Right atrium auricular region (tissue), 2 donors: ENCODE measurements around the gene KANK2. TPM values are rescaled to one million over a fixed set of nuclear protein-coding genes. Genes with fewer than 3 reads are reported as not detected.

Source experiments
- DNase-seq: peaks from one replicate; pipeline ENCODE4 v3.0.0-alpha.2; 2019; ENCODE audit warnings: low spot score
- H3K27ac ChIP-seq, 2 donors: fragments of 200-600 bp; sonication (generic); 1 replicate in 1 of 2; 2 replicates in 1 of 2; pipeline ENCODE4 v1.5.1; 2016 to 2019
- H3K27me3 ChIP-seq, 2 donors: fragments of 200-600 bp; sonication (generic); one replicate each; pipeline versions ENCODE4 v1.5.1 to v1.6.0; 2017 to 2019
- H3K36me3 ChIP-seq: fragments of 200-600 bp; sonication (generic); one replicate; pipeline ENCODE4 v1.5.1; 2016
- H3K4me1 ChIP-seq, 2 donors: fragments of 200-600 bp; sonication (generic); one replicate each; pipeline versions ENCODE4 v1.5.1 to v1.6.0; 2017 to 2019
- H3K4me3 ChIP-seq, 2 donors: fragments of 200-600 bp; sonication (generic); 1 replicate in 1 of 2; 2 replicates in 1 of 2; pipeline ENCODE4 v1.5.1; 2017 to 2019; ENCODE audit warnings: mild to moderate bottlenecking in 1 of 2, moderate library complexity in 1 of 2
- H3K9me3 ChIP-seq, 2 donors: fragments of 200-600 bp; sonication (generic); one replicate each; pipeline ENCODE4 v1.5.1; 2019
- CTCF ChIP-seq, 2 donors: fragments of 200-600 bp; sonication (generic); IDR thresholded peaks; one replicate each; pipeline ENCODE4 v1.5.1; 2019; ENCODE audit warnings: antibody characterized with exemption in 2 of 2
- total RNA-seq, 2 donors: library from RNA; depleted of rRNA; stranded (reverse); fragments of >200 nt; gene quantifications; one replicate each; pipeline ENCODE4 v1.1.0, GENCODE V29; 2016

Gene KANK2
- total RNA-seq, 2 donors from 2014 or later = 445 to 622 TPM

GRCh38 chr19:11209839-11210655 lies 12.7 kb upstream of the KANK2 start:
- no peak for DNase-seq
- Histone ChIP-seq H3K36me3 (peaks cover 27% of the 10 kb centered on the region), H3K27me3 (no peaks in the 10 kb centered on the region), H3K9me3 (no peaks in the 10 kb centered on the region), H3K27ac (no peak overlapping the region), H3K4me1 (peaks cover 0 to under 1% of the 10 kb centered on the region in 2 donors), H3K4me3 (no peak overlapping the region)
- TF ChIP-seq CTCF (IDR thresholded peaks at IDR 0.05) = no peak

- Histone ChIP-seq H3K9me3 (no peaks in the 10 kb centered on the region), H3K36me3 (peaks cover 18% of the 10 kb centered on the region), H3K4me3 (no peak overlapping the region), H3K27ac (no peak overlapping the region), H3K4me1 (peaks cover 0 to 13% of the 10 kb centered on the region in 2 donors), H3K27me3 (no peaks in the 10 kb centered on the region)
- no peak for DNase-seq
- no peak for TF ChIP-seq CTCF (IDR thresholded peaks at IDR 0.05)
These were observed 11.5 kb upstream of the KANK2 start for GRCh38 chr19:11208561-11209471.

GRCh38 chr19:11205939-11206570 lies 8.7 kb upstream of the KANK2 start:
- Histone ChIP-seq H3K4me3 (no peak overlapping the region), H3K4me1 (peaks cover 0 to 31% of the 10 kb centered on the region in 2 donors), H3K36me3 (peaks cover 21% of the 10 kb centered on the region)

GRCh38 chr19:11204943-11205349 lies 7.6 kb upstream of the KANK2 start:
- Histone ChIP-seq H3K36me3 (peaks cover 21% of the 10 kb centered on the region), H3K4me1 (peaks cover 0 to 31% of the 10 kb centered on the region in 2 donors), H3K4me3 (no peak overlapping the region), H3K27me3 (no peaks in the 10 kb centered on the region), H3K9me3 (no peaks in the 10 kb centered on the region), H3K27ac (peak overlapping the region; percentile 95 to 96)
- TF ChIP-seq CTCF (IDR thresholded peaks at IDR 0.05) = no peak
- no peak for DNase-seq

More at GRCh38 chr19:11205939-11206570, 8.7 kb upstream of the KANK2 start:
- H3K27me3 ChIP-seq = no peaks in the 10 kb centered on the region
- DNase-seq = no peak
- TF ChIP-seq CTCF (IDR thresholded peaks at IDR 0.05) = no peak
- H3K9me3 ChIP-seq = no peaks in the 10 kb centered on the region
- H3K27ac ChIP-seq = peak overlapping the region in 1 of 2 donors; percentile 96

- peaks cover 19% of the 10 kb centered on the region for H3K36me3 ChIP-seq
These were observed 6.8 kb upstream of the KANK2 start for GRCh38 chr19:11204076-11204602.

More at GRCh38 chr19:11204076-11204602, 6.8 kb upstream of the KANK2 start:
- TF ChIP-seq CTCF (IDR thresholded peaks at IDR 0.05) = peak in 1 of 2 donors; percentile 48
- Histone ChIP-seq H3K9me3 (no peaks in the 10 kb centered on the region), H3K27ac (peak overlapping the region; percentile 95 to 96), H3K27me3 (no peaks in the 10 kb centered on the region), H3K4me1 (peaks cover 0 to 34% of the 10 kb centered on the region in 2 donors), H3K4me3 (peak overlapping the region in 1 of 2 donors; percentile 24)
- DNase-seq = no peak
